ENCODE data around the gene ARID3B.

Gene ARID3B

GRCh38 chr15:74552773-74553441 is 11.9 kb downstream of the ARID3B start:
- Histone ChIP-seq H3K27ac (ENCODE audit: low read depth, low read length) (no peak overlapping the region), H3K9ac (ENCODE audit: low read length) (no peak overlapping the region), H3K4me3 (ENCODE audit: low read length) (no peak overlapping the region), H3K27me3 (ENCODE audit: control insufficient read depth, insufficient read depth, low read length) (no peaks in the 10 kb centered on the region), H3K4me1 (ENCODE audit: control insufficient read depth, insufficient read depth, low read length) (no peaks in the 10 kb centered on the region), H3K36me3 (ENCODE audit: control insufficient read depth, insufficient read depth, low read length) (peaks cover 3% of the 10 kb centered on the region)

GRCh38 chr15:74555192-74555591 is 14.2 kb downstream of the ARID3B start:
- H3K4me3 ChIP-seq (ENCODE audit: low read length): no peak overlapping the region
- no peaks in the 10 kb centered on the region for H3K27me3 ChIP-seq (ENCODE audit: control insufficient read depth, insufficient read depth, low read length)
- H3K36me3 ChIP-seq (ENCODE audit: control insufficient read depth, insufficient read depth, low read length): peaks cover 3% of the 10 kb centered on the region
- no peaks in the 10 kb centered on the region for H3K4me1 ChIP-seq (ENCODE audit: control insufficient read depth, insufficient read depth, low read length)
- no peak overlapping the region for H3K27ac ChIP-seq (ENCODE audit: low read depth, low read length)
- H3K9ac ChIP-seq (ENCODE audit: low read length): no peak overlapping the region

GRCh38 chr15:74558706-74559105 is 17.7 kb downstream of the ARID3B start:
- no peak overlapping the region for H3K9ac ChIP-seq (ENCODE audit: low read length)
- H3K36me3 ChIP-seq (ENCODE audit: control insufficient read depth, insufficient read depth, low read length): no peaks in the 10 kb centered on the region
- H3K27ac ChIP-seq (ENCODE audit: low read depth, low read length): no peak overlapping the region
- H3K4me3 ChIP-seq (ENCODE audit: low read length): no peak overlapping the region
- no peaks in the 10 kb centered on the region for H3K27me3 ChIP-seq (ENCODE audit: control insufficient read depth, insufficient read depth, low read length)
- no peaks in the 10 kb centered on the region for H3K4me1 ChIP-seq (ENCODE audit: control insufficient read depth, insufficient read depth, low read length)

GRCh38 chr15:74563442-74563841 is 22.4 kb downstream of the ARID3B start:
- Histone ChIP-seq H3K4me1 (ENCODE audit: control insufficient read depth, insufficient read depth, low read length) (no peaks in the 10 kb centered on the region), H3K27ac (ENCODE audit: low read depth, low read length) (no peak overlapping the region), H3K4me3 (ENCODE audit: low read length) (no peak overlapping the region), H3K27me3 (ENCODE audit: control insufficient read depth, insufficient read depth, low read length) (no peaks in the 10 kb centered on the region), H3K9ac (ENCODE audit: low read length) (no peak overlapping the region), H3K36me3 (ENCODE audit: control insufficient read depth, insufficient read depth, low read length) (no peaks in the 10 kb centered on the region)

GRCh38 chr15:74564182-74564581 is 23.2 kb downstream of the ARID3B start:
- Histone ChIP-seq H3K4me1 (ENCODE audit: control insufficient read depth, insufficient read depth, low read length) (no peaks in the 10 kb centered on the region), H3K4me3 (ENCODE audit: low read length) (no peak overlapping the region), H3K27ac (ENCODE audit: low read depth, low read length) (no peak overlapping the region), H3K9ac (ENCODE audit: low read length) (no peak overlapping the region), H3K27me3 (ENCODE audit: control insufficient read depth, insufficient read depth, low read length) (no peaks in the 10 kb centered on the region), H3K36me3 (ENCODE audit: control insufficient read depth, insufficient read depth, low read length) (no peaks in the 10 kb centered on the region)

GRCh38 chr15:74565381-74566085 is 24.5 kb downstream of the ARID3B start:
- Histone ChIP-seq H3K27ac (ENCODE audit: low read depth, low read length) (no peak overlapping the region), H3K4me1 (ENCODE audit: control insufficient read depth, insufficient read depth, low read length) (peaks cover 4% of the 10 kb centered on the region), H3K36me3 (ENCODE audit: control insufficient read depth, insufficient read depth, low read length) (no peaks in the 10 kb centered on the region), H3K4me3 (ENCODE audit: low read length) (no peak overlapping the region), H3K27me3 (ENCODE audit: control insufficient read depth, insufficient read depth, low read length) (no peaks in the 10 kb centered on the region), H3K9ac (ENCODE audit: low read length) (no peak overlapping the region)

- Histone ChIP-seq H3K9ac (ENCODE audit: low read length) (no peak overlapping the region), H3K27me3 (ENCODE audit: control insufficient read depth, insufficient read depth, low read length) (no peaks in the 10 kb centered on the region), H3K36me3 (ENCODE audit: control insufficient read depth, insufficient read depth, low read length) (peaks cover 7% of the 10 kb centered on the region), H3K4me3 (ENCODE audit: low read length) (no peak overlapping the region), H3K27ac (ENCODE audit: low read depth, low read length) (no peak overlapping the region), H3K4me1 (ENCODE audit: control insufficient read depth, insufficient read depth, low read length) (peaks cover 7% of the 10 kb centered on the region)
Measured at GRCh38 chr15:74568594-74568993, 27.6 kb downstream of the ARID3B start.

- Histone ChIP-seq H3K27ac (ENCODE audit: low read depth, low read length) (no peak overlapping the region), H3K9ac (ENCODE audit: low read length) (no peak overlapping the region), H3K36me3 (ENCODE audit: control insufficient read depth, insufficient read depth, low read length) (peaks cover 7% of the 10 kb centered on the region), H3K4me3 (ENCODE audit: low read length) (no peak overlapping the region), H3K4me1 (ENCODE audit: control insufficient read depth, insufficient read depth, low read length) (peaks cover 7% of the 10 kb centered on the region), H3K27me3 (ENCODE audit: control insufficient read depth, insufficient read depth, low read length) (no peaks in the 10 kb centered on the region)
Measured at GRCh38 chr15:74569731-74570070, 28.7 kb downstream of the ARID3B start.

- H3K4me3 ChIP-seq (ENCODE audit: low read length): no peak overlapping the region
- H3K4me1 ChIP-seq (ENCODE audit: control insufficient read depth, insufficient read depth, low read length): peaks cover 7% of the 10 kb centered on the region
- H3K36me3 ChIP-seq (ENCODE audit: control insufficient read depth, insufficient read depth, low read length): peaks cover 7% of the 10 kb centered on the region
- no peaks in the 10 kb centered on the region for H3K27me3 ChIP-seq (ENCODE audit: control insufficient read depth, insufficient read depth, low read length)
- H3K9ac ChIP-seq (ENCODE audit: low read length): no peak overlapping the region
- no peak overlapping the region for H3K27ac ChIP-seq (ENCODE audit: low read depth, low read length)
Measured at GRCh38 chr15:74571191-74571590, 30.2 kb downstream of the ARID3B start.

- Histone ChIP-seq H3K27me3 (ENCODE audit: control insufficient read depth, insufficient read depth, low read length) (no peaks in the 10 kb centered on the region), H3K4me3 (ENCODE audit: low read length) (no peak overlapping the region), H3K36me3 (ENCODE audit: control insufficient read depth, insufficient read depth, low read length) (peaks cover 9% of the 10 kb centered on the region), H3K4me1 (ENCODE audit: control insufficient read depth, insufficient read depth, low read length) (peaks cover 7% of the 10 kb centered on the region), H3K27ac (ENCODE audit: low read depth, low read length) (no peak overlapping the region), H3K9ac (ENCODE audit: low read length) (no peak overlapping the region)
Measured at GRCh38 chr15:74573987-74574386, 33.0 kb downstream of the ARID3B start.

- Histone ChIP-seq H3K27ac (ENCODE audit: low read depth, low read length) (no peak overlapping the region), H3K36me3 (ENCODE audit: control insufficient read depth, insufficient read depth, low read length) (peaks cover 2% of the 10 kb centered on the region), H3K4me1 (ENCODE audit: control insufficient read depth, insufficient read depth, low read length) (no peaks in the 10 kb centered on the region), H3K27me3 (ENCODE audit: control insufficient read depth, insufficient read depth, low read length) (no peaks in the 10 kb centered on the region), H3K4me3 (ENCODE audit: low read length) (no peak overlapping the region), H3K9ac (ENCODE audit: low read length) (no peak overlapping the region)
Measured at GRCh38 chr15:74578496-74578994, 37.5 kb downstream of the ARID3B start.

GRCh38 chr15:74579001-74579400 is 38.0 kb downstream of the ARID3B start:
- H3K4me1 ChIP-seq (ENCODE audit: control insufficient read depth, insufficient read depth, low read length): no peaks in the 10 kb centered on the region
- H3K9ac ChIP-seq (ENCODE audit: low read length): no peak overlapping the region
- no peaks in the 10 kb centered on the region for H3K27me3 ChIP-seq (ENCODE audit: control insufficient read depth, insufficient read depth, low read length)
- H3K27ac ChIP-seq (ENCODE audit: low read depth, low read length): no peak overlapping the region
- H3K36me3 ChIP-seq (ENCODE audit: control insufficient read depth, insufficient read depth, low read length): peaks cover 2% of the 10 kb centered on the region
- H3K4me3 ChIP-seq (ENCODE audit: low read length): no peak overlapping the region

Measured in rectal smooth muscle tissue (tissue), 1 donor.